Heart right ventricle (tissue), 16 donors: ENCODE measurements around the gene SETBP1. TPM values are rescaled to one million over a fixed set of nuclear protein-coding genes. Genes with fewer than 3 reads are reported as not detected.

Experiments
- ATAC-seq, 8 donors: fragments of 200-7000 bp; cut with Tn5 transposase; one replicate each; pipeline ENCODE4 v1.9.1; 2020; ENCODE audit warnings: mild to moderate bottlenecking in 8 of 8, moderate library complexity in 8 of 8, moderate number of reproducible peaks in 1 of 8
- DNase-seq, 2 donors: peaks; one replicate each; pipeline ENCODE4 v3.0.0-alpha.2; 2020
- H3K27ac ChIP-seq, 10 donors: fragments of 200-600 bp; sonication (generic) in 2 of 10; one replicate each; pipeline versions ENCODE4 v1.5.0 to v1.8.0; 2020 to 2022; ENCODE audit warnings: mild to moderate bottlenecking in 3 of 10
- H3K27me3 ChIP-seq, 7 donors: fragments of 200-600 bp; one replicate each; pipeline ENCODE4 v1.8.0; 2021 to 2022; ENCODE audit warnings: mild to moderate bottlenecking in 2 of 7
- H3K36me3 ChIP-seq, 9 donors: fragments of 200-600 bp; sonication (generic) in 1 of 9; one replicate each; pipeline versions ENCODE4 v1.5.0 to v1.8.0; 2020 to 2022; ENCODE audit warnings: mild to moderate bottlenecking in 2 of 9
- H3K4me1 ChIP-seq, 9 donors: fragments of 200-600 bp; sonication (generic) in 1 of 9; one replicate each; pipeline versions ENCODE4 v1.5.0 to v1.8.0; 2020 to 2022; ENCODE audit warnings: mild to moderate bottlenecking in 4 of 9
- H3K4me3 ChIP-seq, 10 donors: fragments of 200-600 bp; sonication (generic) in 2 of 10; one replicate each; pipeline versions ENCODE4 v1.5.0 to v1.8.0; 2020 to 2022; ENCODE audit warnings: mild to moderate bottlenecking in 7 of 10, moderate library complexity in 2 of 10
- H3K9me3 ChIP-seq, 11 donors: fragments of 200-600 bp in 10 of 11; sonication (generic) in 2 of 11; one replicate each; pipeline versions ENCODE4 v1.5.0 to v1.8.0; 2013 to 2022; ENCODE audit warnings: mild to moderate bottlenecking in 2 of 11, control low read depth in 1 of 11, moderate library complexity in 1 of 11
- CTCF ChIP-seq, 9 donors: fragments of 200-600 bp; sonication (generic) in 2 of 9; IDR thresholded peaks; one replicate each; pipeline versions ENCODE4 v1.5.0 to v1.8.0; 2021 to 2022; ENCODE audit warnings: antibody characterized with exemption in 9 of 9, mild to moderate bottlenecking in 5 of 9, moderate library complexity in 1 of 9
- WGBS, 2 donors: extraction: QIAGEN DNeasy Blood & Tissue Kit; methylation state at CpG; one replicate each; pipeline ENCODE4 v1.1.7; 2013; ENCODE audit warnings: inconsistent platforms in 1 of 2; 5-methylcytosine and 5-hydroxymethylcytosine counted together
- intact Hi-C, 10 donors: fragments of 100-400 bp; cut with DNase I; formaldehyde crosslinking; loops; one replicate each; pipeline versions ENCODE4 v1.11.1 to v1.14.2; 2022
- polyA plus RNA-seq, 2 donors: library from polyadenylated mRNA; stranded (reverse); fragments of 200-250 nt; gene quantifications; one replicate each; pipeline ENCODE4 v1.2.3, GENCODE V29; 2013
- total RNA-seq, 10 donors: library from RNA; stranded (reverse); fragmentation: NEBNext Ultra II Directional in 3 of 10; extraction: Animal tissue kit (Norgen Biotek cat#: 25700) in 3 of 10; gene quantifications; one replicate each; pipeline versions ENCODE4 v1.2.1 to v1.2.4, GENCODE V29; 2021 to 2023
- donor health status: Arrhythmogenic right ventricular cardiomyopathy.
- donor health status: ischemic (EF 13 %, LVEDD 7.1; RV severe dilation, severe dysfunction).
- donor health status: healthy with polysubstance abuse.
- donor health status: DM: no; HTN: yes; CAD: no.
- donor health status: DM: no; HTN: no; CAD: no.
- donor health status: ischemic (EF 25% LVEDD 6.9; RV normal size, moderate dysfunction).
- donor health status: ischemic (EF 25% LVEDD 5.7; RV mildly dilated, moderate dysfunction).
- donor health status: healthy.
- donor health status: DM: yes; HTN: yes; CAD: no.
- donor health status: Ischemic cardiomyopathy.
- donor health status: ischemic (EF 35%, LVEDD 5.7; RV mildly dilated, moderate dysfunction).
- donor health status: nonischemic (EF 11% LVEDD 7.7; RV severe dilation, severe dysfunction).
- donor health status: DM: yes; HTN: yes; CAD: no.
- donor health status: PGD.
- donor health status: ischemic (EF 29% LVEDD 5.4; RV normal size, mild dysfunction).
- donor health status: nonischemic (EF 23%, LVEDD 6.1; RV moderate dilation, normal function).

SETBP1 gene
- total and polyA plus RNA-seq, 12 donors = 0.71 to 12.2 (median 6.1) TPM

DNA sequence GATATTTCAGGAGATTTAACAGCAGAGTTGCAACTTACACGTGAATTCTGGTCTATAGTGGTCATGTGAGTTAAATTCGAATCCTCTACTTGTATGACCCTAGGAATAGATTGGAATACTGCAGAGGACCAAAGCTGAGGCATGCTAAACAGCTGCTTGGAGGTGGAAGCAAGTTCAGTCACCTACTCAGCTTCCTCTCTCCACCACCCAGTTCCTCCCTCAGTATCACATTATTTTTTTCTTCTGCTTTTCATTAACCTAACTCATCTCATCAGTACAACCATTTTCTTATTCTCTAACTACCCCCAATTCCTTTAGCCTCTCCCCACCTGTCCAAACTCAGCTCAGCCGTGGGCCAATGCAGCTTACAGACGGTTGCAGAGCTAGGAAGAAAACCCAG, 385.5 kb downstream of the SETBP1 start:
- Histone ChIP-seq H3K9me3 (no peaks in the 10 kb centered on the region), H3K4me3 (no peak overlapping the region), H3K4me1 (peaks cover 0 to 34% (median 21%) of the 10 kb centered on the region in 9 donors), H3K27ac (peak overlapping the region in 1 of 10 donors; percentile 8), H3K36me3 (peaks cover 0 to 10% (median 0%) of the 10 kb centered on the region in 9 donors), H3K27me3 (peaks cover 0 to 3% (median 0%) of the 10 kb centered on the region in 7 donors)
- intact Hi-C loops = no loop called here
- ATAC-seq (peak in 1 of 8 donors; percentile 10), DNase-seq (no peak)
- TF ChIP-seq CTCF (IDR thresholded peaks at IDR 0.05) = no peak
- WGBS, 2 donors = 85 to 88% methylated on average over 4 of the region's 4 CpGs

- no peak overlapping the region for H3K4me3 ChIP-seq
- H3K27ac ChIP-seq = peak overlapping the region in 1 of 10 donors; percentile 8
- WGBS, 2 donors = 19 to 37% methylated on average over 2 of the region's 2 CpGs
- peaks cover 0 to 34% (median 21%) of the 10 kb centered on the region in 9 donors for H3K4me1 ChIP-seq
- H3K27me3 ChIP-seq = peaks cover 0 to 3% (median 0%) of the 10 kb centered on the region in 7 donors
- H3K9me3 ChIP-seq = no peaks in the 10 kb centered on the region
- peaks cover 0 to 10% (median 0%) of the 10 kb centered on the region in 9 donors for H3K36me3 ChIP-seq
- no peak for TF ChIP-seq CTCF (IDR thresholded peaks at IDR 0.05)
- intact Hi-C loops = no loop called here
- DNase-seq (peak; percentile 32 to 56), ATAC-seq (peak; percentile 88 to 98 (median 95))
Observed at GRCh38 chr18:45066886-45067285, 386.2 kb downstream of the SETBP1 start.

DNA sequence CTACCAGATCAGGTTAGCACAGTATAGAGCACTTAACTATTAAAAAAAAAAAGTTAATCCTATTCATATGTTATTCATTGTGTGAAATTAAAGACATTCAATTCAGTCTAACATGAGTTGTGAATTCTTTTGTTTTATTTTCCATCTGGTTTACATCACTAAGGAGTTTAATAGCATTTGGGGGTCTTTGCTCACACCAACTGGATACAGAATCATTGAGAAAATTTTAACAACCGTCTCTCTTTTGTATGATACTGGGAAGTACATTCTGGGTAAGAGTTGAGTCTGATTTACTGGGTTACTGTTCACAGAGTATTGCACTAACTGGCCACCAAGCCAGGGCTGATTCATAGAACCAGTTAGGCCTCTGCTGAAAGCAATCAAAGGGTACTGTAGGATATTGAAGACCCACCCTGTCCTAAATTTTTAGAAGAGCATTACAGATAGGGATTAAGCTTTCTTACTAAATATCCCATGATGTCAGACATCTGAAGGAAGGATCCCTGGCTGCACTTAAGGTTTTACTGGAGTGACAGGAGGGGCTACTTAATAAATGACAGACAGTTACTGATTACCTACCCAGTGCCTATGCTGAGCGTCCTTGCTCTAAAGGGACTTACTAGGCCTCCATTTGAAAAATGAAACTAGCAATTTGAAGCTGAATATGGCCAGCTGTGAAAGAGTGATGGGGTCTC, 387.9 kb downstream of the SETBP1 start:
- Histone ChIP-seq H3K27ac (no peak overlapping the region), H3K4me1 (peaks cover 0 to 35% (median 21%) of the 10 kb centered on the region in 9 donors), H3K4me3 (no peak overlapping the region), H3K36me3 (peaks cover 0 to 7% (median 0%) of the 10 kb centered on the region in 9 donors), H3K27me3 (peaks cover 0 to 3% (median 0%) of the 10 kb centered on the region in 7 donors), H3K9me3 (no peaks in the 10 kb centered on the region)
- ATAC-seq (no peak), DNase-seq (no peak)
- intact Hi-C loops = no loop called here
- WGBS, 2 donors = 94% methylated on average over 2 of the region's 2 CpGs
- no peak for TF ChIP-seq CTCF (IDR thresholded peaks at IDR 0.05)

DNA sequence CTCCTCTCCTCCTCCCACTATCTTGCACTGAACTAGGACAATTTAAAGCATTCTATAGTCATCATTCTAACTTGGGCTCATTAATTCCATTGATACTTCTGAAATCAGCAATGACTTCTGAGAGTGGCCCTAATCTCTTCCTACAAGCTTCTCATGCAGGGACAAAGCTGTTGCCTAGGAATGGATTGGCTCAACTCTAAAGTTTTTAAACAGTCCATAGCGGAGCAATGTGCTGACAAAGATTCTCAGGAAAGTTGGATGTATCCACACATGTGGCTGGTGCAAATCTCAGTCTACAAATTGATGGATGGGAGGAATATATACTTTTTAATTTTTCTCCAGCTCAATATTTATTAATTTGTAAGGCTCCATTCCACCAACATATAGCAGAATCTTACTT, 388.9 kb downstream of the SETBP1 start:
- Histone ChIP-seq H3K36me3 (no peaks in the 10 kb centered on the region), H3K27me3 (peaks cover 0 to 3% (median 0%) of the 10 kb centered on the region in 7 donors), H3K4me1 (peaks cover 0 to 35% (median 21%) of the 10 kb centered on the region in 9 donors), H3K27ac (no peak overlapping the region), H3K9me3 (no peaks in the 10 kb centered on the region), H3K4me3 (no peak overlapping the region)
- ATAC-seq = peak in 2 of 8 donors; percentile 24 to 51
- 53 to 68% methylated on average over 1 of the region's 1 CpG for WGBS, 2 donors
- no peak for DNase-seq
- no peak for TF ChIP-seq CTCF (IDR thresholded peaks at IDR 0.05)
- intact Hi-C loops = no loop called here
